Medulla oblongata (tissue), 1 donor: ENCODE measurements around the gene FOXL1.

ENCODE experiments used
- DNase-seq: peaks from one replicate; pipeline ENCODE4 v3.0.0-alpha.2; 2015; ENCODE audit errors: extremely low spot score

Gene FOXL1

DNA sequence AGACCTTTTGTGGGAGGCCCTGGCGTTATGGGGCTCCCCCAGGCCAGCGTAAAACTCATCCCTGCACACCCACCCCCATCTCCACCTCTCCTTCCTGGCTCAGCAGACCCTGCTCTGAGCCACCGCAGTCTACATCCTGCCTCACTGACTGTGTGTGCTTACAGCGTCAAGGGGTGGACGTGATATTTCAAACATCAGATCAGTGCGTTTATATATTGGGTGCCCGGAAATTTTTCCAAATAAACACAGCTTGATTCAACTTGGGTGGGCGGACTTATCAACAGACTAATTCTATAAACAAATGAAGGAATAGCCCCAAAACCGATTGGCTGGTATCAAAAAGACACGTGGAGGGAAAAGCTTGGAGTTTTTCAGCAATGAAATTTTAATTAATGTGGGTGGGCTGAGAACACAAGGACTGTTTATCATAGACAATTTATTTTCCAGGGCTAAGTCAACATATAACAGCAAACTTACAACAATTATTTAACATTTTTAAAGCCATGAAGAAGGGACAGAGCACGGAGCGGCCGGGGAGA is at the start of gene FOXL1:
Gene FOXL1, plus strand, starts transcription at position 489 of the 539 bp plus-strand sequence. CDS start 175 bp downstream, outside the sequence.
- no peak for DNase-seq

DNA sequence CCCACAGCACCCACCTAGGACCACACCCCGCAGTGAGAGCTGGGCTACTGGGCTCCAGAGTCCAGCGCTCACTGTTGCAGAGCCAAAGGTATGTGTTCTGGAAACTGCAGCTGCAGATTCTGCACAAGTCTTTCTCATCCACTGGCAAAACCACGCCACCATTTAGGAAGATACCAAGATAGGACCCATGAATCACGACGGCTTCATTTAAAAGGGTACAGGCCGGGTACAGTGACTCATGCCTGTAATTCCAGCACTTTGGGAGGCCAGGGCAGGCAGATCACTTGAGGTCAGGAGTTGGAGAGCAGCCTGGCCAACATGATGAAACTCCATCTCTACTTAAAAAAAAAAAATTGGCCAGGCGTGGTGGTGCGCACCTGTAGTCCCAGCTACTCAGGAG is 49.2 kb upstream of the FOXL1 start:
- DNase-seq, result no peak

DNA sequence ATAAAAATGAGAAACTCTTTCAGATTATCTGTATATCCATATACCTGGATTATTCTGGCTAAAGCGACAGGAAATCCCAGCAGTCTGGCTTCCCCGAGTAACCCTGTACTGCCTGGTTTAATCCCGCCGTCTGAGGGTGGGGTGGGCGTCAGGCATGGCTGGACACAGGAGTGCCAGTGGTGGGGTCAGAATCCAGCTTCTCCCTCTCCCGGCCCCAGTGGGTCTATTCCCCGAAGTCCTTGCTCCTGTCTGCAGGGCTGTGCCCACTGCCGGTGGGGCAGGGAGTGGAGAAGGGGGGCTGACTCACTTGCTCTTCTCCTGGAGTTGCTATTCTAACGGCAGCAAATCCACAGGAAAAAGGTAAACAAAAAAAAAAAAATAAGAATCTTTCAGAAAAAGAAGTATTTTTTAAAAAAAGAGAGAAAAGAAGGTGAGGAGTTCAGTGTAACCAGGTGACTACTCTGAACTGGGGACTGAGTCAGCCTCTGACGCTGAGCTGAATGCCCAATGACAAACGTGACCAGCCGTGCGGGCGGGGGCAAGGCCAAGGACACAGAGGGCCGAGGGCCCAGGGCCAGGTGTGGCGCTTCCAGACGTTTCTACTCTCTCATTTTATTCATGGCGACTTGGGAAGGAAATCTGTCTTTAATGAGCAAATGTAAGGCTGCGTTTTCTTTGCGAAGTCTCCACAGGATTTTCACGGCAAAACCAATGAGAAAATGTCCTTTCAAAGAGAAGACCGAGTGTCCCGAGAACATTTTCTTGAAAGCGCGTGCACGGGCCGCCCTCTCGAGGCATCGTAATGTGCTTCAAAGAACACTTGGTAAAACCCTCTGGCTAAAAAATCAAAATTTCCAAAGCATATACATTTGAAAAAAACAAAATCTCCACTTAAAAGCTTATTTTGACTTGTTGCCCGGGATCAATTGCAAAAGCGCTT is 47.8 kb upstream of the FOXL1 start:
- DNase-seq, result peak; percentile 58

DNA sequence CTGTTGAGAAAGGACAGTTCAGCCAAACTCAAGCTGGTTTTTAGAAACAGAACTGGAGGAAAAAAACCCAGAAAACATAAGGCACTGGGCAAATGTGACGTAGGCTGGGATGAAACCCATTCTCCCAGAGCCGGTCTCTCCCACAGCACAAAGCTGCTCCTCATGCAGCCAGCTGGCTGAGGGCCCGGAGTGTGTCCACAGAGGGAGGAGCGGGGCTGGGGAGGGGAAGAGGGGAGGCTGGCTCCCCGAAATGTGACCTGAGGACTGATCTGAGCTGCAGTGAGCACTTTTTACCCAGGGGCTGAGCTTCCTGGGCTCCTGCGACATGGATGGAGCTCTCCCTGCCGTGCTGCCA is 47.2 kb upstream of the FOXL1 start:
- DNase-seq, result peak; percentile 97

DNA sequence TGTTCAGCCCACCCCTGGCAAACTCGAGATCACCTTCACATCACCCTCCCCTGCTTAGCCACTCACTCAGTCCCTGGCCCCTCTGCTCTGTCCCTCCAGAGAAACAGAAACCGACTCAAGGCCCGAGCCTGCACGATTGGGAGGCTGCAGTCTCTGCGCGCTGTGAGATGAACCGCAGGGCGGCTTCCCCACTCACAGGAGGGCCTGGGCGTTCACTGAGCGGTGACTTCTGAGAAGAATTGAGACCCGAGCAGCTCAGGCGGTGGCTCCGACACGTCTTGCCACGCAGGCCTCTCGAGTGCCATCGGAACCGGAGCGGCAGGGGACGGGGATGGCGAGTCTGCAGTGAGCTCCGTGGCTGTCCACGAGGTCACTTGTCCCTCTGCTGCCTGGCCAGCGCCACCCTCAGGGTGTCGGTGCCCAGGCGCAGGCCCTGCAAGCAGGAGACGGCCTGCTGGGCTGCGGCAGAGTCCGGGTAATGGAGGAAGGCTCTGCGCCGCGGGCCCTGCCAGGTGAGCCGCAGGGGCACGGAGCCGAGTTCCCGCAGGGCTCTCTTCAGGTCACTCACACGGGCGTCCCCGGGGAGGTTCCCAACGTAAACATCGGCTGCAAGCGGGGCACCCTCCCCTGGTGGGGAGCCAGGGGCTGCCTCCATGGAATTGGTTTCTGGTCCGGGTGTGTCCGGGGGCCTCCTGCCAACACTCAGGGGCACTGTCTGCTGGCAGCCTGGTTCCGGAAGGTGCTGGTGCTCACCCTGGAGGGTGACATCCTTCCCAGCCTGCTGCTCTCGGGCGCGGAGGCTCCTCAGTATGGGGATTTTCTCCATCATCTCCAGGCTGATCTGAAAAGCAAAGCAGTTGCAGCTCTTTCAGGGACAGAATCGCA is 46.5 kb upstream of the FOXL1 start:
- no peak for DNase-seq

DNA sequence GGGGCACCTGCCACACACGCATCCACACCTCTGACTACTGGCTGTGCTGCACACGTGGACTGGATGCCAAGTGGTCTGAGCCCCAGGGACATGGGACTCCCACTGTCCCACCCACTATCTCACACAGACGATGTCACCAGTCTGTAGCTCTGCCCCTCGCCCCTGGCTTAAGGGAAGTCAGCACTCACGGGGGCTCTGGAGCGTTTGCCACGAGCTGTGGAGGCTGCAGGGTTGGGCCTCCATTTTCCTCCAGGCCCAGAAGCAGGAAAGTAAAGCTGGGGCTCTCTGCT is 45.9 kb upstream of the FOXL1 start:
- no peak for DNase-seq

DNA sequence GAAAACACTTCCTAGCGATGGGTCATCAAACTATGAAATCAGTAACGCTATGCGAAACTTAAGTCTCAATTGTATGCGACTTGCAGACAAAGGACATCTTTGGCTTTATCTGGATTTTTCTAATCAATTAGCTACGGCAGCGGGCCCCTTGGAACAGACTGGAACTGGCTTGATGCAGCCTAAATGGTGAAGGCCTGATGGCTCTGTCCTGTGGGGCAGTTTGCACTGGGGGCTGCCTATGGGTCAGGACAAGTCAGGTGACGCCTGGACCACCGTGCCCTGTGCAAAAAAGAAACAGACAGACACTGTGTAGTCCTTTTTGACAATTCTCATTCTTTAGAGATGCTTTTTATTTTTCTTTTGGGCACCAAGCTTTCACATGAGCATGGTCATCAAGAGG is 45.3 kb upstream of the FOXL1 start:
- no peak for DNase-seq

DNA sequence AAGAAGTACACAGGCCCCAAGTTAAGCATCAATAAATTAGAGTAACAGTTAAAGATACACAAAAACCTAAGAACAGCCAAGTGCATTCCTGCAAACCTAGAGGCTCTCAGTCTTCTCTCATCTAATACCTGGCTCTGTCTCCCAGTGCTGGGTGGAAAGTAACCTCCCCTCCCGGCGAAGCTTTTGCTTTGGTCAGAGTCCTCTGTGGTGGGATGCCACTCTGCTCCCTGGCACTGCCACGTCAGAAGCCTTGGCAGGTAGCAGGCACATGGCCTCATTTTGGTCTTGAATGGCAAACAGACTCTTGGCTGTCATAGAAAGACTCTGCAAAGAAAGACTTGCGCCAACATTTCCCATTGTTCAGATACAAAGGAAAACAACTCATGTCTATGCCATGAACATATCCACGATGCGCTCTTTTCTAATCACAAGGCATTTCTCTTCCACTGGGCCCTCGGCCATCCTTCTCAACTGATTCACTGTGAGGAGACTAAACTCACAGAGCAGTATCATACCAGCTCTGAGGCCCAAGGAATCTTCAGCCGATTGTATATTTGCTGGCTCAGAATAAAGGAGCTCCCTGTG is 44.5 kb upstream of the FOXL1 start:
- peak; percentile 80 for DNase-seq

DNA sequence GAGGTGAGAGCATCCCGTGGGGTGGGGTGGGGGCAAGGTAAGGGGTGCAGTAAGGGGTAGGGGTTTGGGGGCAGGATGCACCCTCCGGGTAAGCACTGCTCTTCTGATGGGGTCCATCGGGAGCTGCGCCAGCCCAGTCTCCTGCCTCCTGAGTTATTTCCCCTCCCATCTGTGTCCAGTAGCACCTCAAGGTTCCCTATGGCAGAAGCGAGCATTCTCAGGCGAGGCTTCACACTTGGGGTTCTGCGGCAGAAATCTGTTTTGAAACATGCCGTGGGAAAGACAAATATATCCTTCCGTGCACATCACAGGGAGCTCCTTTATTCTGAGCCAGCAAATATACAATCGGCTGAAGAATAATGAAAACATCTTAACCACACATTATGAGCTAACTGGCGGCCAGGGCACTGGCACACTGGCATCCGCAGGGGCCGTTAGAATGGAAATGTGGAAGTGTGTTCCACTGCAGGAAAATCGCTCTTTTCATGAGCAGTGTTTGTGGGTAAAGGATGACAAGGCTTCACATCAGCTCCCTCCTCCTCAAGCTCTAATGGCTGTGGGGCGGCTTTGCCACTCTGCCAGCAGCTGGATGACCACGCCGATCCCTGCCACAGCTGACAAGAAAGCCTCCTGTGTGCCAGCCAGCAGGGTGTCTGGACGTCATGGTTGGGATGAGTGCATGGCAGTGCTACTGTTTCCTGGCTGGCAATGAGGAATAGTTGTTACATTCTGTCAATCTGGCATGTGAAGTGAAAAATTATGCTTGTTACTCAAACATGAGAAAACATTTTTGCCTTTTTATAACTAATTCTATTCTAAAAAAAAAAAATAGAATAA is 43.4 kb upstream of the FOXL1 start:
- DNase-seq, result peak; percentile 85

DNA sequence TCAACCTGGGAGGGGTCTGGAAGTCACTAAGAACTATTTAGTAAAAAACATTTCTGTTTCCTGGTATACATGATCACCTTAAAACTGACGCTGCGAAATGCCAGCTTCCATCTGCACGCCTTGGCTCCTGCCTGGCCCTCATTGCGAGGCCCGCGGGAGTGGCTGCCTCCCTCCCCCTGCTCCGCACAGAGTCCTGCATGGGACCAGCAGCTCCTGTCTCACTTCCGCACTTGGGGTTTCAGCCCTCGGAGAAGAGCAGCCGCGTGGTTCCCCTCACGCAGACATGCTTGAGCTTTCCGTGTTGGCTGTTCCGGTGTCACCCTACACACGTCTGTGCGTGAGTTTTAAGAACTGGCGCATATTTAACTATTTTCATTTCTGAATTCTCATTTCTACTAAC is 41.7 kb upstream of the FOXL1 start:
- DNase-seq, result no peak

DNA sequence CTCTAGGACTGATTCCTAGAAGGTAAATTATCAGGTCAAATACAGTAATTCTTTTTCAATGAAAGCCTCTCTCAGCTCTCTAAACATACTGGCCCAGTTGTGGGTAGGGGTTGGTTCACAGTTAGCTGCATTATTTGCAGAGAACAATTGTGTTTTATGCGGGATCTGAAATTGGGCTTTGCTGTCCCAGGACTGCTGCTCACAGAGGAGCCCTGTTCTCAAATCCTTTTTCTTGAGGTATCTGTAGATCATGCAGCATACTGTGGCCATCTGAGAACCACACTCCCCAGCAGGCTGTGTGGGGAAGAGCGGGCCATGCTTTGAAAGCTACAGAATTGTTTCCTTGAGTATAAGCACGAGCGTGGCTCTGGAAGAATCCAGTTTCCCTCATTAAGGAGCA is 40.9 kb upstream of the FOXL1 start:
- peak; percentile 71 for DNase-seq

DNA sequence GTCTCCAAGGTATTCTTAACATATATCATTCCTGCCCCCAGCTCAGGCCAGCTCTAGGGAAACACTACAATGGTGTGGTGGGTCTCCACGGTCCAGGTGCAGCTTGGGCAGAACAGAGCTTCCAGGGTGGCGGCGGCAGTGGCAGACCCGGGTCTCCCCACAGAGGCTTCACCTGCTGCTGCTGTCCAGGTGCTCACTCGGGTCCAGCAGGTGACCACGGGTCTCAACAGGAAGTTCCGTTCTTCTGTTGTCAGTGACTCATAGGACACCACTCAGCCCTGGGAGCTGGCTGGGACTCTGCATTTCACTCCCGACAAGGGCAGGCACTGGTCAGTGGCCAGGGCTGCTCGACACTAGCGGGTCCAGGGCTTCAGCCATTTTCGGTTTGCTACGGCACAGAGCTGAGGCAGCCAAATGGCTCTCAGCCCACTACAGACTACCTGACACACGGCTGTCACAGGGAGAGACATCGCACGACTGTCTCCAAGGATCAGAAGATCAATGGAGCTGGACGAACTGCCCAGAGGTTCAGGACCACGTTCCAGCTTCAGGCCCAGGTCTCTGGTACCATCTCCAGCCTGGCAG is 40.1 kb upstream of the FOXL1 start:
- no peak for DNase-seq

DNA sequence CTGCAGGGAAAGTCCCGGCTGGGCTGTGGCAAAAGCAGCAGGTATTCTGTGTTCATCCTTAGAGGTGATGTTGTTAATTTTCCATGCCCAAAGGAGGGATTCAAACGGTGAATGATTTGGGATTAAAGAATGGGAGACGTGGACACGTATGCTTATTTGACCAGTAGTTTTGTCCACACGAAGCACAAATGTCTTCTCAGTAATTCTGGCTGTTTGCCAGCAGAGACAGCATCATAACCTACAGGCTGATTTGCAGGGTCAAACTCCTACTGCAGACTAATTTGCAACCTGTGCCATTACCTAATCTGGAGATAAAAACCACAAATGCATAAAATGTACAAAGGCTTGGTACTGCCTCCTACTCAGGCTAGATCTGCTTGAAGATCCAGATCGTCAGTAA is 37.5 kb upstream of the FOXL1 start:
- no peak for DNase-seq

DNA sequence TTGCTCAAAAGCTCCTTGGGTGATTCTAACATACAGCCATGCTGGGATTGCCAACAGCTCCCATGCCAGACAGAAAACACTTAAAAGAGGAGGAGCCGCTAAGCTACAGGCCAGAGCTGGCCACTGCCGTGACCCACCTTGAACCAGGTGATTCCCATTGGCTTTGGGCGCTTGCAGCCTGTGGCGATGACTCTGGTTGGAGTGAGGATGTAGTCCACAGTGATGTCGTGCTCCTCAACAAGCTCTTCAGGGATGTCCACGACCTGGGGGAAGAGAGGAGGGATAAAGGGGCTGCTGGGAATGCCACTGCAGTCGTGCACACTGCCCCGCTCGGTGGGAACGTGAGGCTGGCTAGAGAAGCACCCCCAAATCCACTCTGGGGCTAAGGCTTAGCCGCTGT is 36.8 kb upstream of the FOXL1 start:
- DNase-seq, result no peak

DNA sequence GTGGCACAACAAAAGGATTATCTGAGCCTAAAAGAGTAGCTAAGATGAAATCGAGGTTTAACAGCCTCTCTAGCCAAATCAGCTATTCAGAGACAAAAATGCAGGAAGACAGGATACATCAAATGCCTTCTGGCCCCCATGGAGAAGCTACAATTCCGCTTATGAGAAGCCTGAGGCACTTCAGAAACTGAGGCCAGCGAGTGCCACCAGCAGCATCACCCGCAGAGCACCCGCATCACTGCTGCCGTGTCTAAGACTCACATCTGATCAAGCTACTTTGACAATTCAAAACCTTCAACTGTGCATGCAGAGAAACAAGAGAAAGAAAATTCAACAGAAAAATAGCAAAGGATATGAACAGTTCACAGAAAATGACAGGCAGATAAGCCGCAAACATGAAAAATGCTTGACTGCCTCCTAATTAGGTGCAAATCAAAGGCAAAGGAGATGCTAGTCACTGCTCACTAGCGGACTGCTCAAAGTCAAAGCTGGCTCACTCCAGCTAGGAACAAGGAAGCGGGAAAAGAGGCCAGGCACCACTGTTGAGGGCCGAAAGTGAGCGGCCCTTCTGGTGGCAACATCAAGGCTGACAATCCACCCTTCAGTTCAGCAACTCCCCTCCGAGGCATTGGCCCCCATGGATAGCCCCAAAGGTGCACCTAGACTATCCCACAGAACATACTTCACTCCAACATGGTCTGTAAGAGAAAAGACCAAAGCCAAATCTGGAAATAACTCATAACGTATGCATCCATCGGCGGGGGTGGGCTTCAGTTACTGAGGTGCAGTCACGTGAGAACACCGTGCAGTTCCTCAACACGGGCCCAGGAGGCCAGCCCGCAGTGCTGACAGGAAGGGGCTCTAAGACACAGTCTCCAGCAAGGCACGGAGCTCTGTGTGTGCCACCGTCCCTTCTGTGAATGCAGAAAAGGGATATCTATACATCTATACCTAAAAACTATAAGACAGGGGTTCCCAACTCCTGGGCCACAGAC is 35.3 kb upstream of the FOXL1 start:
- DNase-seq, result no peak

DNA sequence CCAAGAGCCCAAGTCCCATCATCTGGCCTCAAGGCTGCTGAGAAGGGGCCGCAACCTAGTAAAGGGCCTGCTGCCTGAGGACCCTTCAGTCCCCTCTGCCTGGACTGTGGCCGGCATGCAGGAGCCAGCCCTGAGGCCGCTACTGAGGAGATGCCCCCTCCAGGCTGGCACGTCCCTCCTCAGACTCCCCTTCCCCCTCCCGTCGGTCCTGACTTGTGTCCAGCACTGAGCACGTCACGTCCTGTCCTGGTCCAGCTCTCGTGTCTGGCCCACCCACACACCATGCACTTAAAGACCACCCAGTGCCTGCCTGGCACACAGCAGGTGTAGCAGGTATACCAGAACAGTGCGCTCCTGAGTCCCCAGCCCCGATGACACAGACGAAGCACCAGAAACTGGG is 32.9 kb upstream of the FOXL1 start:
- DNase-seq, result no peak

DNA sequence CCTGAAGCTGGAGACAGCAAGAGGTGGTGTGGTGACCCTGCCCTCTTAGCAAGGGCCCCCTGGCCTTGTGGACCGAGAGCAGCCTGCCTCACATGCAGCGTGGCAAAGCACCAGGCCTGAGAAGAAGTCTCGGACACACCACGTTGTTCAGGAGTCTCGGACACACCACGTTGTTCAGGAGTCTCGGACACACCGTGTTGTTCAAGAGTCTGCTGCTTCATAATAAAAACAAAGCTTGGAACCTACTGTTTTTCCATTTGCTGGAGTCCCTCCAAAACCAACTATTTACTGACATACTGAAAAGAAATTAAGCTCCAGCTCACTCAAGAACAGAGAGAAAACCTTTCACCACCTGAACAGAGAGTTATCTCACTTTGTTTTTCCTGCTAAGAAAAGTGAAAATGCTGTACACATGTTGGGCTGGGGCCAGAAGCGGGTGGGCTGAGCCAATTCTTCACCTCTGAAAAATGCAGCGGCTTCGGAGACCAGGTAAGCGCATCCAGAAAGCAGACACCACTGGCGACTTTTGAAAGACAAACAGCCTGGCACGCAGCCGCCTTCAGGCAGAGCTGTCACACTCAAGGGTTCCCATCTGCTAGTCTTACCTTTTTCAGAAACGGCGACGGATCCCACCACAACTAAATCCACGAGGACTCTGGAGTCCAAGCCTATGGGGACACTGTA is 32.3 kb upstream of the FOXL1 start:
- DNase-seq, result no peak

DNA sequence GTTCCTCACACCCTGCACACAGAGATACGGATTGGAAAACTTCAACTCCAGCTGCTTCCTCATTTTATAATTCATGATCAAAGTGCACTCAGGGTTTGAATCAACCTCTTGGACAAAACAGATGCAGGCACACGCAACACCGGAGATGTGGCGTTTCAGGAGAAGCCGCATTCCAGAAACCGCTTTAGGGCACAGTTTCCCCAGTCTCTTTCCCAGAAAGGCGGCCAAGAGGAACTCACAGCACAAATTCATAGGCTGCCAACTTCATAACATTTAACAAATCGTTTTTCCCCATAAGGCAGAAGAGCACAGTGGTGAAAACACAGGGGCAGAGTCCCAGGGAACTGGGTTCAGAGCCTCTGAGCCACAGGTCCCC is 31.7 kb upstream of the FOXL1 start:
- no peak for DNase-seq

DNA sequence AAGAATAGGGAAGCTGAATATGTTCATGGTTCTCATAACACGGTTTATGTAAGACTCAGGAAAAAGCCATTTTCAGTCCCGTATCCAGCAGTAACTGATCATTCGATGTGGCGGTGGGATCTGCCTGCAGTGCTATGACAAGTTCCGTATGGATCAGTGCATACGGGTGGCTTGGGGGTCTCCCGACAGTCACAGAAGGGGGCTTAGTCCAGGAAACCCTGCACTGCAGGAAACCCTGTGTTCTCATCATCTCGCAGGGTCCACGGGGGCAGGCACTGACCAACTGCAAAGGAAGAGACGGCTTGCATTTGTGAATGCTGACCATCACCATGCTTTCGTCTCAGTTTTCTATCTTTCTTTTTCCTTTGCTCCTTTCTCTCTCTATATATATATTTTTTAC is 31.1 kb upstream of the FOXL1 start:
- DNase-seq, result no peak
